ENCODE data around the gene SAMD10. TPM values are rescaled to one million over a fixed set of nuclear protein-coding genes. Genes with fewer than 3 reads are reported as not detected.
"Not testable (repeated sequence)": the region's sequence is repeated elsewhere in the genome, so short reads cannot be mapped to it uniquely, and the experiment has no call there.

SAMD10 gene
- total RNA-seq, 1 donor from 2014 or later = 9.5 TPM

GRCh38 chr20:63935447-63935846 lies 44.0 kb downstream of the SAMD10 start:
- H3K4me3 ChIP-seq (ENCODE audit: low read depth, low read length) = no peak overlapping the region
- DNase-seq (ENCODE audit: low read depth) = no peak
- TF ChIP-seq, protein P1, sequence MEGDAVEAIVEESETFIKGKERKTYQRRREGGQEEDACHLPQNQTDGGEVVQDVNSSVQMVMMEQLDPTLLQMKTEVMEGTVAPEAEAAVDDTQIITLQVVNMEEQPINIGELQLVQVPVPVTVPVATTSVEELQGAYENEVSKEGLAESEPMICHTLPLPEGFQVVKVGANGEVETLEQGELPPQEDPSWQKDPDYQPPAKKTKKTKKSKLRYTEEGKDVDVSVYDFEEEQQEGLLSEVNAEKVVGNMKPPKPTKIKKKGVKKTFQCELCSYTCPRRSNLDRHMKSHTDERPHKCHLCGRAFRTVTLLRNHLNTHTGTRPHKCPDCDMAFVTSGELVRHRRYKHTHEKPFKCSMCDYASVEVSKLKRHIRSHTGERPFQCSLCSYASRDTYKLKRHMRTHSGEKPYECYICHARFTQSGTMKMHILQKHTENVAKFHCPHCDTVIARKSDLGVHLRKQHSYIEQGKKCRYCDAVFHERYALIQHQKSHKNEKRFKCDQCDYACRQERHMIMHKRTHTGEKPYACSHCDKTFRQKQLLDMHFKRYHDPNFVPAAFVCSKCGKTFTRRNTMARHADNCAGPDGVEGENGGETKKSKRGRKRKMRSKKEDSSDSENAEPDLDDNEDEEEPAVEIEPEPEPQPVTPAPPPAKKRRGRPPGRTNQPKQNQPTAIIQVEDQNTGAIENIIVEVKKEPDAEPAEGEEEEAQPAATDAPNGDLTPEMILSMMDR (conservative IDR thresholded peaks at IDR 0.05; ENCODE audit: low read depth, low read length) = no peak

GRCh38 chr20:63934271-63935068 lies 45.0 kb downstream of the SAMD10 start:
- TF ChIP-seq, protein P1 (conservative IDR thresholded peaks at IDR 0.05; ENCODE audit: low read depth, low read length) = peak; percentile 42
- H3K4me3 ChIP-seq (ENCODE audit: low read depth, low read length) = no peak overlapping the region
- DNase-seq (ENCODE audit: low read depth) = no peak

DNA sequence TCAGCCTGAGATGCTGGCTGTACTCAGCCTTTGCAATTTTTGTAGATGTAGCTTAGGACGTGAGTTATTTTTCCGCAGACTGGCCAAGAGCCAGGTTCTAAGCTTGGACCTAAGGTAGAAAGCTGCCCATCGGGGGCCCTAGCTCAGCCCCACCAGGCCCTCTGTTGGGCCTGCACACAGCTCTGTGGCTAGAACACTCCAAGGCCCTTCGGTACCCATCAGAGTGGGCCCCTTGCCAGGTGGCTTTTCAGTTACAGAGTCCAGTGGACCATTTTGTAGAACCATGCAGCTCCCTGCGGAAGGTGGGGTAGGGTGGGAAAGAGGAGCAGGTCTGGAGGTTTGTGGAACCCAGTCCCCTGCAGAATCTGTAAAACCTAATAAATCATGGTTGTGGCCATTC lies 45.8 kb downstream of the SAMD10 start:
- no peak for DNase-seq (ENCODE audit: low read depth)

DNA sequence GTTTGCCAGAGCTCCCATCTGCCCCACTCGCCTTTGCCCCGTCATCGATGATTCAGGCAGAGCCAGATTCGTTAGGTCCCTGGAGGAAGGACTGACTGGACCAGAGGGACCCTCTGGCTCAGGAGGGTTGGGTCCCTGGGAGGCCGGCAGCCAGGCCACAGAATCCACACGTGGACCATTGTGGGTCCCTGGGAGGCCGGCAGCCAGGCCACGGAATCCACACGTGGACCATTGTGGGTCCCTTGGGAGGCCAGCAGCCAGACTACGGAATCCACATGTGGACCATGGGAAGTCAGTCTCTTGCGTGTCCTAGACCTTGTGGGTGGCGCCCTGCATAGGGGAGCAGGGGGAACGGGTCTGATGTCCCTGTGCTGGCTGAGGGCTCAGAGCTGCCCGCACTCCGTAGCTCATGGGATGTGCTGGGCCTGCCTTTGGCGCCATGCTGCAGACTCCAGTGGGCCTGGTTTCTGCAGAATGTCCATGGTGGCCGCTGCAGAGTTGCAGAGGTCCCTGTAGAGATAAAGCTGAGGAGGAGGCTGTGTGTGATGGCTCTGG lies 46.8 kb downstream of the SAMD10 start:
- TF ChIP-seq, protein P1 (conservative IDR thresholded peaks at IDR 0.05; ENCODE audit: low read depth, low read length) = no peak
- DNase-seq (ENCODE audit: low read depth) = no peak
- no peak overlapping the region for H3K4me3 ChIP-seq (ENCODE audit: low read depth, low read length)

More for the DNA sequence above, 45.8 kb downstream of the SAMD10 start:
- TF ChIP-seq, protein P1 (conservative IDR thresholded peaks at IDR 0.05; ENCODE audit: low read depth, low read length) = no peak
- H3K4me3 ChIP-seq (ENCODE audit: low read depth, low read length) = no peak overlapping the region

GRCh38 chr20:63931735-63932134 lies 47.7 kb downstream of the SAMD10 start:
- no peak overlapping the region for H3K4me3 ChIP-seq (ENCODE audit: low read depth, low read length)
- DNase-seq (ENCODE audit: low read depth) = no peak
- TF ChIP-seq, protein P1 (conservative IDR thresholded peaks at IDR 0.05; ENCODE audit: low read depth, low read length) = no peak

DNA sequence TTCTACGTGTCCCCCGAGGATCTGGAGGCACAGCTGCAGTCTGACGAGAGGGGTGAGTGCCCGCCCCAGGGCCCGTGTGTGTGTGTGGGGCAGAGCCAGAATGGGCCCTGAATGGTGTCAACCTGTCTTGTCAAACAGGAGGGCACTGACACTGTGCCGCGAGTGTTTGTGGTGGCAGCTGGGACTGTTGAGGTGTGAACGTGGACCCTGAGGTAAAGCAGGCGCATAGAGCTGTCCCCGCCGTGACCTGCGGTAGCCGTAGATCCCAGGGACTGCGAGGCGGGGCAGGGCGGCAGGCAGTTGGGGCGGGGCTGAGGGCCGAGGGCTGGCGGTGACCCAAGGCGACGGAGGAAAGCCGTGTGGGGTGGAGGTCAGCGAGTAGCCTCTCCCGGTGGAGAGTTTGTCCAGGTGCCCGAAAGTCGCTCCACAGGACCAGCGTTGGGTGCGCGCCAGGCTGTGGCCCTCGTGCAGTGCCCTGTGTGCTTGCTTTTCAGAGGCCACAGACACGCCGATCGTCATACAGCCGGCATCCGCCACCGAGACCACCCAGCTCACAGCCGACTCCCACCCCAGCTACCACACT lies 48.4 kb downstream of the SAMD10 start:
- no peak overlapping the region for H3K4me3 ChIP-seq (ENCODE audit: low read depth, low read length)
- DNase-seq (ENCODE audit: low read depth) = no peak
- TF ChIP-seq, protein P1 (conservative IDR thresholded peaks at IDR 0.05; ENCODE audit: low read depth, low read length) = no peak

DNA sequence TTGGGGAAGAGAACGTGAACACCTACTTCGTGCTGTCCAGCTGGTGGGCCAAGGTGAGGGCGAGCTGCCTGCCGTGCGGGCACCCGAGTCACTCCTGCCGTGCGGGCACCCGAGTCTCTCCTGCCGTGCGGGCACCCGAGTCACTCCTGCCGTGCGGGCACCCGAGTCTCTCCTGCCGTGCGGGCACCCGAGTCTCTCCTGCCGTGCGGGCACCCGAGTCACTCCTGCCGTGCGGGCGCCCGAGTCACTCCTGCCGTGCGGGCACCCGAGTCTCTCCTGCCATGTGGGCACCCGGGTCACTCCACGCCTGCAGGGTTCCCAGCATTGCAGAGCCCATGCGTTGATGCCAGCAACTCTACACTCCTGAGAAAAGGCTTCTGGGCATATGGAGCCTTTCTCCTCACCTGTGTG lies 50.0 kb downstream of the SAMD10 start:
- DNase-seq (ENCODE audit: low read depth) = not testable (repeated sequence)

More for the DNA sequence above, 50.0 kb downstream of the SAMD10 start:
- not testable (repeated sequence) for H3K4me3 ChIP-seq (ENCODE audit: low read depth, low read length)
